ENCODE results near the gene DUSP14.

DUSP14 gene

DNA sequence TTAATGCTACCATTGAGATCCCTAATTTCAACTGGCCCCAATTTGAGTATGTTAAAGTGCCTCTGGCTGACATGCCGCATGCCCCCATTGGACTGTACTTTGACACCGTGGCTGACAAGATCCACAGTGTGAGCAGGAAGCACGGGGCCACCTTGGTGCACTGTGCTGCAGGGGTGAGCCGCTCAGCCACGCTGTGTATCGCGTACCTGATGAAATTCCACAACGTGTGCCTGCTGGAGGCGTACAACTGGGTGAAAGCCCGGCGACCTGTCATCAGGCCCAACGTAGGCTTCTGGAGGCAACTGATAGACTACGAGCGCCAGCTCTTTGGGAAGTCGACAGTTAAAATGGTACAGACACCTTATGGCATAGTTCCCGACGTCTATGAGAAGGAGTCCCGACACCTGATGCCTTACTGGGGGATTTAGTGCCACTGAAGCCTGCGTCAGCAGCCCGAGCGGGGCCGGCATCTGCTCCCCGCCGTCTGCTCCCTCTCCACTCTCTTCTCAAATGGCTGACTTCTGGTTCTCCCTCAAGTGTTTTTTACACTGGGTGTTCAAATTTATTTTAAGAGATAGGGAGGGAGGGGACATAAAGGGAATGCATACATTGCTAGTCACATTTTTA, 22.9 kb downstream of the DUSP14 start:
- no peak for DNase-seq (ENCODE audit: low read depth in 4 of 4, low spot score in 1 of 4)

DNA sequence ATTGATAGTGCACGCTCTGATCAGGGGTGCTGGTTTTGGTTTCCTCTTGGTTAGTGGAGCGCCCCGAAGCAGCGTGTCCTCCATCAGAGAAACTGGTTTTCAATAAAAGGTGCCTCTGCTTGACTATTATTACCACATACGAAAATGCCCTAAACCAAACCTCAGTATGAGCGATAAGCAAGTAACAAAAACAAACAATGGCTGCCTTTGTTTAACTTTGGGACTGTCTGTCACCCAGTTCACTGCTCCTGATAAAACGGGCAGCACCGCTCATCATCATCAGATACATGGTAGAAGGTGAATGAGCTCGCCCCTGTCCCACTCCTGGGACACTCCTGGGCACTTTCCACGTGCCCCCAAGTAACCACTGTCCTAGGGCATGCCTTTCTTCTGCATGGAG, 24.0 kb downstream of the DUSP14 start:
- DNase-seq (ENCODE audit: low read depth in 4 of 4, low spot score in 1 of 4): no peak

DNA sequence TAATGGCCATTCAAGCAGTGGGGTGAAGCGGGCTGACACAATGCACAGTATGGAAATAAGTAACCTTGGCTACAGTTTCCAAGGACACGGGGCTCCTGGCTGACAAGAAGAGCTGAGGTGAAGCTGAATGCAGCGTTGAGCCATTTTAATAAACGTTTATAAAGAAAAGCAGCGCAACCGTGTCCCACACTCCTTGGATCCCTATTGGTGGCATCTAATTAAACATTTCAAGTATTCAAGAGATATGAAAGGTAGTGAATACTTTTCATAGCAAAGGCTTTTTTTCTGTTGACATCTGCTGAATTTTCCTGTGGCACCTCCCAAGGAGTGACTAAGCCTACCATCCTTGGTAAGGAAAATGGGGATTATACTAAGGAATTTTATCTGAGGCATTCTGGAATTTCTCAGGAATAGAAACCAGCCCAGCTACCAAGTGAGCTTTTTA, 26.5 kb downstream of the DUSP14 start:
- no peak for DNase-seq (ENCODE audit: low read depth in 4 of 4, low spot score in 1 of 4)

DNA sequence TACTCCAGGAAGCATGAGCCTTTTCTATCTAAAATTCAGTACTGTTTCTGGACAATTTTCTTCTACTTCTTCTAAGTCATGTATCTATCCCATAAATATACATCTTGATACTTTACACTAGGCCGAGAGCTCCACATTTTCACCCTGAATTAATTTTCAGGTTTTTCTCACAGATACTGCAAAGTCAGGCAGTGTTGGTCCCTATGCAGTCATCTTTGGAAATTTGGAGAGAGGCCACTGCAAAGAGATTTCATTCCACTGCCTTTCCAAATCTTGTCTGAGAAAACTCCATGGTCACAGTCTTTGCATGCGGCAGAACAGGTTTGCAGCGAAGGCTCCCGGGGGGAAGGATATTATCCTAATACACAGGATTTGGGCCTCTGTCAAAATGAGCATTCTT, 28.2 kb downstream of the DUSP14 start:
- DNase-seq (ENCODE audit: low read depth in 4 of 4, low spot score in 1 of 4): no peak

GRCh38 chr17:37518826-37519225, 29.1 kb downstream of the DUSP14 start:
- DNase-seq (ENCODE audit: low read depth in 4 of 4, low spot score in 1 of 4): no peak

DNA sequence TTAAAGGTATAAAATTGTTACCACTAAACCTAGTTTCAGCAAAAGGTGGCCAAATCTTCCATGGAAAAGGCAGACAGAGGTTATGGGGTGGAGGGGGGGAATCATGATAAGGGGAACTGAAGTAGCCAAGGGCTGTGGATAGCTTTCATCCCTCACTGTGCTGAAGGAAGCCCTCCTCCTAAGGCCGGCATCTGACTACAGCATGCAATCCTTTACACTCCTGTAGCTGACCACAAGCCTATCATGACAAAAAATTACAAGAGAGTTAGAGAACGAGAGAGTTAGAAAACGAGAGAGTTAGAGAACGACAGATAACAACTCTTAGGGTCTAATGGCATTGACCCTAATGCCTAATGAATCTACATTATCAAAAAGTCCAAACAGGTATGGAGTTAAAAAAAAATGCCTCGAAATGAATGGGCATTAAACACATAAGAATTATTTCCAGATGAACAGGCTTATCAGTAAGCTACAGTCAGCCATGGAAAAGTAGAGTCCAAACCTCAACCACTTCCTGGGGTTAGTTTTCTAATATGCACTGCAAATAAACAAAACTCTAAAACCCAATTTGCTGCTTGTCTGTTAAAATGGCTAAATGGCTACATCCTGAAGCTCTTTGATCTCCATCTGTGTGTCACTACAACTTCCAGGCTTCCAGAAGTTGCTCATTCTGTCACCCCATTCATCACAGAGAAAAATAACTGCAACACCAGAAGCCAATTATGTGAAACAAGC, 29.7 kb downstream of the DUSP14 start:
- DNase-seq (ENCODE audit: low read depth in 4 of 4, low spot score in 1 of 4): no peak

DNA sequence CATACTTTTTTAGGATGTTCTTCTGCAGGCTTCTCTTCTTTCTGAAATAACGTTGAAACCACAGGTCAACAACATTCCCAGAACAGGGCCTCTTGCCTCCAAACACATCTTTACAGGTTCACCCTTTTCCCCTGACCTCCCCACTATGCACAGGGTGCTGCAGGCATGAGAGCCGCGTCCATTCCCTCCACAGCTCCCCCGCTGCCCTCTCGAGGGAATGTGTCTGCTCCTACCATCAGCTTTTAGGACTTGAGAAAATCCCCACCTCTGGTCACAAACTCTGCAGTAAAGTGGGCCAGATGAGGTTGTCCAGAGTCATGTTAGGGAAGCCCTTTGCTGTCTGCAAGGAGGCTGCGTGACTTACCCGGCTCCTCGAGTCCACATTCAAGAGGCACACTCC, 30.5 kb downstream of the DUSP14 start:
- DNase-seq (ENCODE audit: low read depth in 4 of 4, low spot score in 1 of 4): no peak

GRCh38 chr17:37521821-37522220, 32.1 kb downstream of the DUSP14 start:
- no peak for DNase-seq (ENCODE audit: low read depth in 4 of 4, low spot score in 1 of 4)

- DNase-seq (ENCODE audit: low read depth in 4 of 4, low spot score in 1 of 4): no peak
Observed at GRCh38 chr17:37523715-37524219, 34.1 kb downstream of the DUSP14 start.

- no peak for DNase-seq (ENCODE audit: low read depth in 4 of 4, low spot score in 1 of 4)
Observed at GRCh38 chr17:37527249-37527851, 37.7 kb downstream of the DUSP14 start.

GRCh38 chr17:37530420-37530819, 40.7 kb downstream of the DUSP14 start:
- DNase-seq (ENCODE audit: low read depth in 4 of 4, low spot score in 1 of 4): no peak

- no peak for DNase-seq (ENCODE audit: low read depth in 4 of 4, low spot score in 1 of 4)
Observed at GRCh38 chr17:37532756-37533155, 43.1 kb downstream of the DUSP14 start.

- DNase-seq (ENCODE audit: low read depth in 4 of 4, low spot score in 1 of 4): no peak
Observed at GRCh38 chr17:37535906-37536305, 46.2 kb downstream of the DUSP14 start.

GRCh38 chr17:37538981-37539659, 49.4 kb downstream of the DUSP14 start:
- DNase-seq (ENCODE audit: low read depth in 4 of 4, low spot score in 1 of 4): no peak

DNA sequence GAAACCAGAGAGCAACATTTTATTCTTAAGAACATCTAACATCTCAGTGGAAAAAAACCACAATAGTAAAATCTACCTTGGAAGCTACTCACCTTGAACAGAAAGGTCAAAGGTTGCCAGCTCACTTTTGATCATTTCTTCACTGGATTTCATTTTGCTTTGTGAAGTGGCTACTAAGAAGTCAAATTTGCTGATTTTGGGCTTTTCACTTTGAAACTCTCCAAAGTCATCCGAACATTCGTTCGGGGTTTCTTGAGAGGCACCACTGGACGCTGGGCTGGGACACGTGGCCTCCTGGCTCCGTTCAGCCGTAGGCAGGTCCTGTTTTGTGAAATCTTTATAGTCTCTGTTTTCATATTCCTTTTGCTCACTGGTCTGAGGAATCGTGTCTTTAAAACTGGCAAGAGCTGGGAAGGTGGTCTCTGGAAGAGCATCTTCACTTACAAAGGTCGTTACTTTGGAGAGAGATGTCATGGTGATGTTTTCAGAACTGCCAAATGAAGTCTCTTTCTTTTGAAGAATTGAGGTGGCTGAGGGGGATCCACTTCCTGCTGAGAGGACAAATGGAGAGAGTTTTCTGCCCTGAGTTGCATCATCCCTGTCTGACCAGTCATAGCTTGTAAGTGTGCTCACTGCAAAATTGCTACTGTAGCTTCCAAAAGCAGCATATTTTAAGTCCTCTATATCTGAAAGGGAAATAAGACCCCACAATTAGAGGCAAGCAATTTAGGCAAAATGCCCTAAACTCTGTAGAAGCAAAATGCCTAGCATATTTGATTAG, 52.4 kb downstream of the DUSP14 start:
- no peak for DNase-seq (ENCODE audit: low read depth in 4 of 4, low spot score in 1 of 4)

DNA sequence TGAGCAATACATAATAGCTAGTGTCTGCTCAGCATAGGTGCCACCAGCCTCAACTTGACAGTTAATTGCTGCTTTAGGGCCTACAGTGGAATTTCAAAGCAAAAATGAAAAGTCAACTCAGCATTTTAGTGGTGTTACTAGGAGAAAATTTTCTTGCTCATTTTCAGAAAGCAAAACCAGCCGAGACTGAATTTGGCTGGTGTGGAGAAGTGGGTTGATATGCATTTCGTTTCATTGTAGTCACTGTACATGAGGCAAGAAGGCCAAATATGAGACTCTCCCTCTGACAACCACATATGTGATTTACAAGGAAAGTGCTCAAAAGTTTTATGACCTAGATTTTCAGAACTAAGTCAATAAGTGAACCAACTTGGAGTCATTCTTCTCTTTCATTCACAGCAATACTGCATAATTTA, 54.0 kb downstream of the DUSP14 start:
- no peak for DNase-seq (ENCODE audit: low read depth in 4 of 4, low spot score in 1 of 4)

DNA sequence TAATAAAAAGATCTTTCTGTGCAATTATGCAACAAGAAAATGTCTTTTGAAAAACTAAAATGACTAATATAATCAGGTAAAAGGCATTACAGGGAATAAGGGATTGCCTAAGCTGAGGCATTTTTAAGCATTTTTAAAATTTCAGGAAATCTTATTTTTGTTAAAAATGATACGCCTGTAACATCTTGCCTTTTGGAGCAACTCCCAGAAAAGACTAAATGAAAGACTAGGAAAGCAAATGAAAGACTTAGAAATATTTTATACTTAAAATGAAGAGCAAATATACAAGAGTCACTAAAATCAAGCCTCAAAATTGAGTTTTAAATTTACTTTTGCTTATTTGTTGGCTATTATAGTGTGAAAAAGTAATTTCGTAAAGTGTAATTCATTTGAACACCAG, 55.8 kb downstream of the DUSP14 start:
- DNase-seq (ENCODE audit: low read depth in 4 of 4, low spot score in 1 of 4): no peak

DNA sequence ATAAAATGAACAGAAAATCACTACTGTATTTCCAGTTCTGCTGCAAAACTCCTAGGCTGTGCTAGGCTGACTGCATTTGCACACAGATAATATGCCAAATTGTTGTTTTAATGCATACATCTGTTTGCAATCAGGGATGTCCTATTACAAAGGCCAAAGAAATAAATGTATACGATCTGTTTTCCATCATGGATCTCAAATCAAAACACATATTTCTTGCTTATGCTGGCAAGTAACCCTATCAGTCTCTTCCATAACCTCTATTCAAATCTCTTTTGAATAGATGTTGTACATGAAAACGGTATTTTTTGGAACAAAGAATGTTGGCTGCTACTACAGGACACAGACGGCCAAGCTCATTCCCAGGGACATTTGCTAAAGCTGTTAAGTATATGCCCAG, 56.6 kb downstream of the DUSP14 start:
- no peak for DNase-seq (ENCODE audit: low read depth in 4 of 4, low spot score in 1 of 4)

DNA sequence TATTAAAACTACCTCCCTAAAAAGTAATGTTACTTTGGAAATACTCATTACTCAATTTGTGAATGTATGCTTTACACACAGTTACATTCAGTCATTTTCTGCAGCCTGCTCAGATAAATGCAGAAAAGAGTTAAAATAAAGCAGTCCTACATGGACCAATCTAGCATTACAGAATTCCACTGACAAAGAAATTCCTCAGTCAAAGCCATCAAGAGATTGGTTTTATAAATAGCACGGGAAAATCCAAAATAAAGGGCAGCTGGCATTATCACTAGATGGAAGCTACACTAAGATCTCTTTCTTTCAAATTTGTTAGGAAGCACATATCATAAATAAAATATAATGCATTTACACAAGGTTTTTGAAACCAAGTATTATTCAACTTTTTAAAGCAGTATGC, 58.3 kb downstream of the DUSP14 start:
- no peak for DNase-seq (ENCODE audit: low read depth in 4 of 4, low spot score in 1 of 4)

DNA sequence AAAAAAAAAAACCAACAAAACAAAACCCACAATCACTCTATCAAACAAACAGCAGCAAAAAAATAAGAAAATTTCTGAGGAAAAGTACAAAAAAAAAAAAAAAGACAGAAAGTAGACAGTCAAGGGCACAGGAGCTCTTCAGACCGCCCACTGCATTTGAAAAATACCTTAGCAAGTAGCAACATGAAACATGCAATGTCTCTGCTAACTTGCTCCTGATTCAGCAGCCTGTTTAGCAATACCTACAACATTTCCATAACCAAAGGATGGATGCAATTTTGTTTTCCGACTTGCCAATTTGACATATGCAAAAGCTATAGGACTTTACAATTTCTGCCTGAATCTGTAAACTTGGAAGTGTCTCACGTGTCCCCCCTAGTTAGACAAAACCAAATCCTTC, 62.1 kb downstream of the DUSP14 start:
- no peak for DNase-seq (ENCODE audit: low read depth in 4 of 4, low spot score in 1 of 4)

- DNase-seq (ENCODE audit: low read depth in 4 of 4, low spot score in 1 of 4): no peak
Observed at GRCh38 chr17:37553401-37553966, 63.8 kb downstream of the DUSP14 start.

Measured in stimulated activated CD4-positive, alpha-beta T cell treated with anti-CD3 and anti-CD28 coated beads, Interleukin-1b, Interleukin-23, amount 100 ng/mL, for 24 hours (primary cell).